ENCODE results near the gene NSUN4. TPM values are rescaled to one million over a fixed set of nuclear protein-coding genes. Genes with fewer than 3 reads are reported as not detected.

Gene NSUN4
- total and polyA plus RNA-seq, 10 donors: 7.2 to 35.2 (median 26.6) TPM

GRCh38 chr1:46403916-46404315 is 63.3 kb downstream of the NSUN4 start:
- no peak for TF ChIP-seq CTCF (IDR thresholded peaks at IDR 0.05 in 8 of 11, conservative IDR thresholded peaks at IDR 0.05 in 3 of 11)
- TF ChIP-seq POLR2A (IDR thresholded peaks at IDR 0.05): no peak
- WGBS, 5 donors: 83 to 95% (median 94%) methylated on average over 5 of the region's 5 CpGs
- no peak for DNase-seq
- Histone ChIP-seq H3K4me1 (peaks cover 0 to 30% (median 16%) of the 10 kb centered on the region in 6 donors), H3K4me3 (no peak overlapping the region), H3K36me3 (peaks cover 0 to 7% (median 0%) of the 10 kb centered on the region in 6 donors), H3K27me3 (replicated peaks in 1 of 7) (no peaks in the 10 kb centered on the region), H3K27ac (no peak overlapping the region), H3K9me3 (no peaks in the 10 kb centered on the region)
- intact Hi-C loops (cut with DNase I; ENCODE audit: low total_unique reads): no loop called here

GRCh38 chr1:46404482-46405196 is 64.0 kb downstream of the NSUN4 start:
- Histone ChIP-seq H3K9me3 (no peaks in the 10 kb centered on the region), H3K4me1 (peaks cover 0 to 30% (median 16%) of the 10 kb centered on the region in 6 donors), H3K4me3 (no peak overlapping the region), H3K27me3 (replicated peaks in 1 of 7) (no peaks in the 10 kb centered on the region), H3K36me3 (peaks cover 0 to 10% (median 0%) of the 10 kb centered on the region in 6 donors), H3K27ac (no peak overlapping the region)
- TF ChIP-seq POLR2A (IDR thresholded peaks at IDR 0.05): no peak
- TF ChIP-seq POLR2AphosphoS5 (IDR thresholded peaks at IDR 0.05): no peak
- TF ChIP-seq CTCF (IDR thresholded peaks at IDR 0.05 in 8 of 11, conservative IDR thresholded peaks at IDR 0.05 in 3 of 11): no peak
- DNase-seq: no peak
- WGBS, 5 donors: 87 to 95% (median 91%) methylated on average over 5 to 7 of the region's 7 CpGs
- intact Hi-C loops (cut with DNase I; ENCODE audit: low total_unique reads): no loop called here

- intact Hi-C loops (cut with DNase I; ENCODE audit: low total_unique reads): no loop called here
- peaks cover 0 to 14% (median 0%) of the 10 kb centered on the region in 6 donors for H3K36me3 ChIP-seq
- no peak overlapping the region for H3K4me3 ChIP-seq
- 91 to 100% (median 95%) methylated on average over 9 to 12 of the region's 12 CpGs for WGBS, 5 donors
- no peak overlapping the region for H3K27ac ChIP-seq
- no peaks in the 10 kb centered on the region for H3K9me3 ChIP-seq
- peaks cover 0 to 30% (median 16%) of the 10 kb centered on the region in 6 donors for H3K4me1 ChIP-seq
- TF ChIP-seq CTCF (IDR thresholded peaks at IDR 0.05 in 8 of 11, conservative IDR thresholded peaks at IDR 0.05 in 3 of 11): no peak
- no peak for TF ChIP-seq POLR2A (IDR thresholded peaks at IDR 0.05)
- no peaks in the 10 kb centered on the region for H3K27me3 ChIP-seq (replicated peaks in 1 of 7)
- no peak for DNase-seq
These were observed 64.6 kb downstream of the NSUN4 start for GRCh38 chr1:46405197-46405555.

- intact Hi-C loops (cut with DNase I; ENCODE audit: low total_unique reads): no loop called here
- 77 to 92% (median 84%) methylated on average over 8 to 17 of the region's 17 CpGs for WGBS, 5 donors
- DNase-seq: no peak
These were observed 65.1 kb downstream of the NSUN4 start for GRCh38 chr1:46405724-46406123.

More at GRCh38 chr1:46405724-46406123, 65.1 kb downstream of the NSUN4 start:
- Histone ChIP-seq H3K4me1 (peaks cover 0 to 30% (median 16%) of the 10 kb centered on the region in 6 donors), H3K27me3 (replicated peaks in 1 of 7) (no peaks in the 10 kb centered on the region), H3K9me3 (no peaks in the 10 kb centered on the region), H3K27ac (no peak overlapping the region), H3K36me3 (peaks cover 0 to 20% (median 0%) of the 10 kb centered on the region in 6 donors), H3K4me3 (no peak overlapping the region)
- TF ChIP-seq POLR2AphosphoS5 (IDR thresholded peaks at IDR 0.05) (no peak), CTCF (IDR thresholded peaks at IDR 0.05 in 8 of 11, conservative IDR thresholded peaks at IDR 0.05 in 3 of 11) (no peak), POLR2A (IDR thresholded peaks at IDR 0.05) (no peak)

Measured in spleen (tissue), 11 donors.